Stimulated activated CD8-positive, alpha-beta memory T cell treated with anti-CD3 and anti-CD28 coated beads, Interleukin-7, amount 100 ng/mL, for 48 hours (primary cell): Measurements from ENCODE around the gene KLHDC7A.

Experiments
- DNase-seq, 2 donors: peaks; one replicate each; pipeline ENCODE4 v3.0.0-alpha.2; 2020; ENCODE audit warnings: low read depth in 1 of 2; ENCODE audit errors: extremely low read depth in 1 of 2

KLHDC7A gene

GRCh38 chr1:18470671-18471355, 9.9 kb upstream of the KLHDC7A start:
- DNase-seq, result no peak

- DNase-seq, result no peak
Observed at GRCh38 chr1:18473195-18473815, 7.4 kb upstream of the KLHDC7A start.

GRCh38 chr1:18474559-18475175, 6.1 kb upstream of the KLHDC7A start:
- DNase-seq, result no peak

- DNase-seq, result no peak
Observed at GRCh38 chr1:18475234-18475905, 5.4 kb upstream of the KLHDC7A start.

GRCh38 chr1:18479454-18479853, 1.3 kb upstream of the KLHDC7A start:
- DNase-seq, result no peak

GRCh38 chr1:18481190-18481920, 625 bp downstream of the KLHDC7A start:
- DNase-seq, result no peak

GRCh38 chr1:18481921-18482701, 1.4 kb downstream of the KLHDC7A start:
- DNase-seq, result no peak

GRCh38 chr1:18482721-18483425, 2.1 kb downstream of the KLHDC7A start:
- DNase-seq, result no peak

- no peak for DNase-seq
Observed at GRCh38 chr1:18484276-18484675, 3.5 kb downstream of the KLHDC7A start.

GRCh38 chr1:18484721-18485120, 4.0 kb downstream of the KLHDC7A start:
- no peak for DNase-seq

- DNase-seq, result no peak
Observed at GRCh38 chr1:18485227-18485626, 4.5 kb downstream of the KLHDC7A start.

- no peak for DNase-seq
Observed at GRCh38 chr1:18486195-18486594, 5.5 kb downstream of the KLHDC7A start.

GRCh38 chr1:18489417-18490143, 8.8 kb downstream of the KLHDC7A start:
- DNase-seq, result no peak

GRCh38 chr1:18491168-18491567, 10.4 kb downstream of the KLHDC7A start:
- no peak for DNase-seq

GRCh38 chr1:18494304-18494703, 13.6 kb downstream of the KLHDC7A start:
- DNase-seq, result no peak

- DNase-seq, result no peak
Observed at GRCh38 chr1:18495635-18496034, 14.9 kb downstream of the KLHDC7A start.

- DNase-seq, result no peak
Observed at GRCh38 chr1:18496056-18496455, 15.3 kb downstream of the KLHDC7A start.

GRCh38 chr1:18496497-18497235, 15.9 kb downstream of the KLHDC7A start:
- DNase-seq, result no peak
